ENCODE data around the gene MRPS22. TPM values are rescaled to one million over a fixed set of nuclear protein-coding genes. Genes with fewer than 3 reads are reported as not detected.

Gene MRPS22
- 10 to 100 TPM; 42.2 to 81.5 (median 60.6) TPM for total RNA-seq

GRCh38 chr3:139343895-139344856, at the start of gene MRPS22:
TSS of gene MRPS22 (plus strand) at chr3:139344020. CDS start at chr3:139344027, 7 bp downstream.
- H3K4me3 ChIP-seq = peak within 1 kb of the TSS; percentile 68 to 99 (median 90)

GRCh38 chr3:139295040-139295439, 48.8 kb upstream of the MRPS22 start:
- ATAC-seq (replicated peaks in 6 of 8) = no peak
- WGBS, 10 experiments = 40 to 94% (median 83%) methylated on average over 1 to 5 of the region's 5 CpGs; no CpG with 5 or more reads in 3 of the 10 experiments
- in situ Hi-C loops (cut with MboI; ENCODE audit: low pct_unique_long_range_greater_than_20kb in 2 of 9, low sequenced_read_pairs in 9 of 9, unreplicated experiment in 9 of 9) = no loop called here
- Histone ChIP-seq H3K4me3 (no peak overlapping the region), H3K27ac (no peak overlapping the region), H3K4me1 (replicated peaks in 1 of 2) (peaks cover 0 to 12% of the 10 kb centered on the region in 2 donors)

More at GRCh38 chr3:139343895-139344856, at the start of gene MRPS22:
- Histone ChIP-seq H3K4me1 (replicated peaks in 1 of 2) (peaks cover 9 to 13% of the 10 kb centered on the region in 2 donors), H3K27ac (peak within 1 kb of the TSS; percentile 93)
- in situ Hi-C loops (cut with MboI; ENCODE audit: low pct_unique_long_range_greater_than_20kb in 2 of 9, low sequenced_read_pairs in 9 of 9, unreplicated experiment in 9 of 9) = loop anchor here in 1 of 9 experiments (25.0 kb wide), 1 partner anchor 407 kb away; the partner anchor contains the start of genes FOXL2 and FOXL2NB
- WGBS, 10 experiments = 0 to 8% (median 0%) methylated on average over 2 to 11 of the region's 37 CpGs; no CpG with 5 or more reads in 1 of the 10 experiments
- ATAC-seq (replicated peaks in 6 of 8) = peak; percentile 93 to 98 (median 96)

GRCh38 chr3:139296141-139296718, 47.6 kb upstream of the MRPS22 start:
- no peak overlapping the region for H3K4me3 ChIP-seq
- WGBS, 10 experiments = 33 to 80% (median 71%) methylated on average over 1 to 7 of the region's 9 CpGs; no CpG with 5 or more reads in 3 of the 10 experiments
- in situ Hi-C loops (cut with MboI; ENCODE audit: low pct_unique_long_range_greater_than_20kb in 2 of 9, low sequenced_read_pairs in 9 of 9, unreplicated experiment in 9 of 9) = no loop called here
- no peak for ATAC-seq (replicated peaks in 6 of 8)
- peaks cover 0 to 12% of the 10 kb centered on the region in 2 donors for H3K4me1 ChIP-seq (replicated peaks in 1 of 2)
- no peak overlapping the region for H3K27ac ChIP-seq

GRCh38 chr3:139297588-139298311, 46.1 kb upstream of the MRPS22 start:
- in situ Hi-C loops (cut with MboI; ENCODE audit: low pct_unique_long_range_greater_than_20kb in 2 of 9, low sequenced_read_pairs in 9 of 9, unreplicated experiment in 9 of 9) = no loop called here
- peaks cover 0 to 8% of the 10 kb centered on the region in 2 donors for H3K4me1 ChIP-seq (replicated peaks in 1 of 2)
- no peak for ATAC-seq (replicated peaks in 6 of 8)
- no peak overlapping the region for H3K27ac ChIP-seq
- WGBS, 10 experiments = 66 to 100% (median 90%) methylated on average over 1 to 4 of the region's 6 CpGs; no CpG with 5 or more reads in 1 of the 10 experiments
- no peak overlapping the region for H3K4me3 ChIP-seq

GRCh38 chr3:139299261-139300132, 44.3 kb upstream of the MRPS22 start:
- Histone ChIP-seq H3K4me1 (replicated peaks in 1 of 2) (no peaks in the 10 kb centered on the region), H3K27ac (no peak overlapping the region), H3K4me3 (no peak overlapping the region)
- in situ Hi-C loops (cut with MboI; ENCODE audit: low pct_unique_long_range_greater_than_20kb in 2 of 9, low sequenced_read_pairs in 9 of 9, unreplicated experiment in 9 of 9) = loop anchor here in 5 of 9 experiments (25.0 kb wide), 2 partner anchors 187 to 362 kb away; partner anchors contain the start of genes FOXL2 (in 2 of the 5) and FOXL2NB (in 2 of the 5)
- ATAC-seq (replicated peaks in 6 of 8) = no peak
- WGBS, 10 experiments = 64 to 100% (median 79%) methylated on average over 1 to 6 of the region's 14 CpGs; no CpG with 5 or more reads in 2 of the 10 experiments

GRCh38 chr3:139300416-139300815, 43.4 kb upstream of the MRPS22 start:
- Histone ChIP-seq H3K27ac (no peak overlapping the region), H3K4me1 (replicated peaks in 1 of 2) (no peaks in the 10 kb centered on the region), H3K4me3 (no peak overlapping the region)
- in situ Hi-C loops (cut with MboI; ENCODE audit: low pct_unique_long_range_greater_than_20kb in 2 of 9, low sequenced_read_pairs in 9 of 9, unreplicated experiment in 9 of 9) = loop anchor here in 5 of 9 experiments (25.0 kb wide), 2 partner anchors 188 to 363 kb away; partner anchors contain the start of genes FOXL2 (in 2 of the 5) and FOXL2NB (in 2 of the 5)
- ATAC-seq (replicated peaks in 6 of 8) = no peak
- WGBS, 10 experiments = 80 to 100% (median 92%) methylated on average over 1 to 3 of the region's 3 CpGs; no CpG with 5 or more reads in 3 of the 10 experiments

GRCh38 chr3:139301183-139301582, 42.6 kb upstream of the MRPS22 start:
- Histone ChIP-seq H3K4me1 (replicated peaks in 1 of 2) (no peaks in the 10 kb centered on the region), H3K4me3 (no peak overlapping the region), H3K27ac (no peak overlapping the region)
- in situ Hi-C loops (cut with MboI; ENCODE audit: low pct_unique_long_range_greater_than_20kb in 2 of 9, low sequenced_read_pairs in 9 of 9, unreplicated experiment in 9 of 9) = loop anchor here in 5 of 9 experiments (25.0 kb wide), 2 partner anchors 189 to 364 kb away; partner anchors contain the start of genes FOXL2 (in 2 of the 5) and FOXL2NB (in 2 of the 5)
- no peak for ATAC-seq (replicated peaks in 6 of 8)
- 80 to 84% (median 83%) methylated on average over 2 to 3 of the region's 6 CpGs; no CpG with 5 or more reads in 7 of the 10 experiments for WGBS, 10 experiments

GRCh38 chr3:139301654-139302053, 42.2 kb upstream of the MRPS22 start:
- 33 to 100% (median 82%) methylated on average over 1 to 2 of the region's 4 CpGs; no CpG with 5 or more reads in 6 of the 10 experiments for WGBS, 10 experiments
- no peak overlapping the region for H3K4me3 ChIP-seq
- in situ Hi-C loops (cut with MboI; ENCODE audit: low pct_unique_long_range_greater_than_20kb in 2 of 9, low sequenced_read_pairs in 9 of 9, unreplicated experiment in 9 of 9) = loop anchor here in 5 of 9 experiments (25.0 kb wide), 2 partner anchors 189 to 364 kb away; partner anchors contain the start of genes FOXL2 (in 2 of the 5) and FOXL2NB (in 2 of the 5)
- H3K4me1 ChIP-seq (replicated peaks in 1 of 2) = no peaks in the 10 kb centered on the region
- H3K27ac ChIP-seq = no peak overlapping the region
- peak in 1 of 8 experiments; percentile 21 for ATAC-seq (replicated peaks in 6 of 8)

- H3K27ac ChIP-seq = no peak overlapping the region
- H3K4me3 ChIP-seq = no peak overlapping the region
- peak in 3 of 8 experiments; percentile 83 to 99 (median 98) for ATAC-seq (replicated peaks in 6 of 8)
- in situ Hi-C loops (cut with MboI; ENCODE audit: low pct_unique_long_range_greater_than_20kb in 2 of 9, low sequenced_read_pairs in 9 of 9, unreplicated experiment in 9 of 9) = loop anchor here in 5 of 9 experiments (25.0 kb wide), 2 partner anchors 190 to 365 kb away; partner anchors contain the start of genes FOXL2 (in 2 of the 5) and FOXL2NB (in 2 of the 5)
- WGBS, 10 experiments = 7 to 85% (median 80%) methylated on average over 2 to 9 of the region's 12 CpGs; no CpG with 5 or more reads in 1 of the 10 experiments
- H3K4me1 ChIP-seq (replicated peaks in 1 of 2) = no peaks in the 10 kb centered on the region
Measured at GRCh38 chr3:139302084-139302800, 41.6 kb upstream of the MRPS22 start.

GRCh38 chr3:139302801-139303113, 41.1 kb upstream of the MRPS22 start:
- Histone ChIP-seq H3K27ac (no peak overlapping the region), H3K4me1 (replicated peaks in 1 of 2) (no peaks in the 10 kb centered on the region), H3K4me3 (no peak overlapping the region)
- in situ Hi-C loops (cut with MboI; ENCODE audit: low pct_unique_long_range_greater_than_20kb in 2 of 9, low sequenced_read_pairs in 9 of 9, unreplicated experiment in 9 of 9) = loop anchor here in 5 of 9 experiments (25.0 kb wide), 2 partner anchors 190 to 365 kb away; partner anchors contain the start of genes FOXL2 (in 2 of the 5) and FOXL2NB (in 2 of the 5)
- no peak for ATAC-seq (replicated peaks in 6 of 8)
- WGBS, 10 experiments = 58 to 100% (median 92%) methylated on average over 1 to 4 of the region's 4 CpGs; no CpG with 5 or more reads in 1 of the 10 experiments

- H3K27ac ChIP-seq = no peak overlapping the region
- ATAC-seq (replicated peaks in 6 of 8) = no peak
- H3K4me1 ChIP-seq (replicated peaks in 1 of 2) = no peaks in the 10 kb centered on the region
- H3K4me3 ChIP-seq = no peak overlapping the region
- 60 to 94% (median 82%) methylated on average over 1 to 5 of the region's 5 CpGs; no CpG with 5 or more reads in 2 of the 10 experiments for WGBS, 10 experiments
- in situ Hi-C loops (cut with MboI; ENCODE audit: low pct_unique_long_range_greater_than_20kb in 2 of 9, low sequenced_read_pairs in 9 of 9, unreplicated experiment in 9 of 9) = loop anchor here in 5 of 9 experiments (25.0 kb wide), 2 partner anchors 191 to 366 kb away; partner anchors contain the start of genes FOXL2 (in 2 of the 5) and FOXL2NB (in 2 of the 5)
Measured at GRCh38 chr3:139303216-139303615, 40.6 kb upstream of the MRPS22 start.

All from motor neuron (in vitro differentiated cells).